ENCODE results near the gene C1QTNF5.

The C1QTNF5 gene

DNA sequence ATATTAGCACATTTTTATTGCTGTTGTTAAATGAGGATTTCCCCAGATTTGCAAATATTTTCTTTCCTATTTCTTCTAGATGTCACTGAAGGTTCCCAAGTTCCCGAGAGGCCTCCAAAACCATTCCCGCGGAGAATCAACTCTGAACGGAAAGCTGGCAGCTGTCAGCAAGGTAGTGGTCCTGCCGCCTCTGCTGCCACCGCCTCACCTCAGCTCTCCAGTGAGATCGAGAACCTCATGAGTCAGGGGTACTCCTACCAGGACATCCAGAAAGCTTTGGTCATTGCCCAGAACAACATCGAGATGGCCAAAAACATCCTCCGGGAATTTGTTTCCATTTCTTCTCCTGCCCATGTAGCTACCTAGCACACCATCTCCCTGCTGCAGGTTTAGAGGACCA, 41.3 kb downstream of the C1QTNF5 start (continued):
- TF ChIP-seq ZNF558 (tag by site-specific recombination; IDR thresholded peaks at IDR 0.05) (no peak), ZNF677 (tag by site-specific recombination; IDR thresholded peaks at IDR 0.05) (no peak), ZNF2 (tag by site-specific recombination; IDR thresholded peaks at IDR 0.05) (no peak), ZNF654 (tag by site-specific recombination; IDR thresholded peaks at IDR 0.05; ENCODE audit: low read depth) (no peak), ZNF354C (tag by site-specific recombination; IDR thresholded peaks at IDR 0.05; ENCODE audit: borderline replicate concordance, low read depth) (no peak), FEZF1 (tag by site-specific recombination; IDR thresholded peaks at IDR 0.05) (no peak), SP3 (tag by site-specific recombination; IDR thresholded peaks at IDR 0.05) (no peak), ZNF664 (tag by site-specific recombination; IDR thresholded peaks at IDR 0.05) (no peak), ZBTB48 (tag by site-specific recombination; IDR thresholded peaks at IDR 0.05) (no peak)
- TF ChIP-seq, protein P1, sequence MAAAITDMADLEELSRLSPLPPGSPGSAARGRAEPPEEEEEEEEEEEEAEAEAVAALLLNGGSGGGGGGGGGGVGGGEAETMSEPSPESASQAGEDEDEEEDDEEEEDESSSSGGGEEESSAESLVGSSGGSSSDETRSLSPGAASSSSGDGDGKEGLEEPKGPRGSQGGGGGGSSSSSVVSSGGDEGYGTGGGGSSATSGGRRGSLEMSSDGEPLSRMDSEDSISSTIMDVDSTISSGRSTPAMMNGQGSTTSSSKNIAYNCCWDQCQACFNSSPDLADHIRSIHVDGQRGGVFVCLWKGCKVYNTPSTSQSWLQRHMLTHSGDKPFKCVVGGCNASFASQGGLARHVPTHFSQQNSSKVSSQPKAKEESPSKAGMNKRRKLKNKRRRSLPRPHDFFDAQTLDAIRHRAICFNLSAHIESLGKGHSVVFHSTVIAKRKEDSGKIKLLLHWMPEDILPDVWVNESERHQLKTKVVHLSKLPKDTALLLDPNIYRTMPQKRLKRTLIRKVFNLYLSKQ (tag by site-specific recombination; IDR thresholded peaks at IDR 0.05; ENCODE audit: borderline replicate concordance) = no peak
- TF ChIP-seq, protein P2, sequence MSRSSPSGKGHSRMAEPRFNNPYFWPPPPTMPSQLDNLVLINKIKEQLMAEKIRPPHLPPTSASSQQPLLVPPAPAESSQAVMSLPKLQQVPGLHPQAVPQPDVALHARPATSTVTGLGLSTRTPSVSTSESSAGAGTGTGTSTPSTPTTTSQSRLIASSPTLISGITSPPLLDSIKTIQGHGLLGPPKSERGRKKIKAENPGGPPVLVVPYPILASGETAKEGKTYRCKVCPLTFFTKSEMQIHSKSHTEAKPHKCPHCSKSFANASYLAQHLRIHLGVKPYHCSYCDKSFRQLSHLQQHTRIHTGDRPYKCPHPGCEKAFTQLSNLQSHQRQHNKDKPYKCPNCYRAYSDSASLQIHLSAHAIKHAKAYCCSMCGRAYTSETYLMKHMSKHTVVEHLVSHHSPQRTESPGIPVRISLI (tag by site-specific recombination; IDR thresholded peaks at IDR 0.05) = no peak
- TF ChIP-seq, protein P3, sequence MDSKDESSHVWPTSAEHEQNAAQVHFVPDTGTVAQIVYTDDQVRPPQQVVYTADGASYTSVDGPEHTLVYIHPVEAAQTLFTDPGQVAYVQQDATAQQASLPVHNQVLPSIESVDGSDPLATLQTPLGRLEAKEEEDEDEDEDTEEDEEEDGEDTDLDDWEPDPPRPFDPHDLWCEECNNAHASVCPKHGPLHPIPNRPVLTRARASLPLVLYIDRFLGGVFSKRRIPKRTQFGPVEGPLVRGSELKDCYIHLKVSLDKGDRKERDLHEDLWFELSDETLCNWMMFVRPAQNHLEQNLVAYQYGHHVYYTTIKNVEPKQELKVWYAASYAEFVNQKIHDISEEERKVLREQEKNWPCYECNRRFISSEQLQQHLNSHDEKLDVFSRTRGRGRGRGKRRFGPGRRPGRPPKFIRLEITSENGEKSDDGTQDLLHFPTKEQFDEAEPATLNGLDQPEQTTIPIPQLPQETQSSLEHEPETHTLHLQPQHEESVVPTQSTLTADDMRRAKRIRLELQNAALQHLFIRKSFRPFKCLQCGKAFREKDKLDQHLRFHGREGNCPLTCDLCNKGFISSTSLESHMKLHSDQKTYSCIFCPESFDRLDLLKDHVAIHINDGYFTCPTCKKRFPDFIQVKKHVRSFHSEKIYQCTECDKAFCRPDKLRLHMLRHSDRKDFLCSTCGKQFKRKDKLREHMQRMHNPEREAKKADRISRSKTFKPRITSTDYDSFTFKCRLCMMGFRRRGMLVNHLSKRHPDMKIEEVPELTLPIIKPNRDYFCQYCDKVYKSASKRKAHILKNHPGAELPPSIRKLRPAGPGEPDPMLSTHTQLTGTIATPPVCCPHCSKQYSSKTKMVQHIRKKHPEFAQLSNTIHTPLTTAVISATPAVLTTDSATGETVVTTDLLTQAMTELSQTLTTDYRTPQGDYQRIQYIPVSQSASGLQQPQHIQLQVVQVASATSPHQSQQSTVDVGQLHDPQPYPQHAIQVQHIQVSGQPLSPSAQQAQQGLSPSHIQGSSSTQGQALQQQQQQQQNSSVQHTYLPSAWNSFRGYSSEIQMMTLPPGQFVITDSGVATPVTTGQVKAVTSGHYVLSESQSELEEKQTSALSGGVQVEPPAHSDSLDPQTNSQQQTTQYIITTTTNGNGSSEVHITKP (tag by site-specific recombination; IDR thresholded peaks at IDR 0.05) = no peak

DNA sequence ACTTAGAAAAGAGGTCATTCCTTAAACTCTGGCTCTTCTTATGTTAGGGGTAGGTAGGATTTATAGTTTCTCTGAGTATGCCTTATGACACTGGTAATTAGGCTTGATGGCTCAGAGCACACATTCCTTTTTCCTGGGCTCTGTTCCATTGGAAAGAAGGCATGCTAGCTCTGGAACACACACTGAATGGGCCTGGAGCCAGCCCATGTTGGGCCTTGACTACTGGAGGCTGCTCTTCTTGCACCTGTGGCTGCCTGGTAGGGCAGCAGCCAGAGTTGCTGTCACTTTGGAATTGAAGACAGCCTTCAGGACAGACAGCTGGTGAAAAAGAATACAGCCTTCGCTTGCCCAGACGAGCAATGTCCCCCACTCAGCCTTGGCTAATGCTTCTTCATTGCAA, 42.0 kb downstream of the C1QTNF5 start:
- peaks cover 0 to 67% of the 10 kb centered on the region in 2 experiments; a peak in 2 of 3 replicates for H3K36me3 ChIP-seq (ENCODE audit: control insufficient read depth in 2 of 2, insufficient read depth in 1 of 2, low read length in 2 of 2)

More for the DNA sequence above, 42.0 kb downstream of the C1QTNF5 start:
- H3K27ac ChIP-seq (ENCODE audit: extremely low read depth, low read depth, low read length) = no peak overlapping the region
- no peaks in the 10 kb centered on the region for H3K9me3 ChIP-seq (ENCODE audit: control insufficient read depth, insufficient read depth, low read depth, low read length)
- H3K4me1 ChIP-seq (ENCODE audit: control insufficient read depth, insufficient read depth, low read length) = no peaks in the 10 kb centered on the region
- no peak overlapping the region for H3K4me3 ChIP-seq (ENCODE audit: low read depth, low read length)
- CTCF ChIA-PET = no interaction called here
- POLR2A ChIA-PET = no interaction called here
- TF ChIP-seq, protein P4, sequence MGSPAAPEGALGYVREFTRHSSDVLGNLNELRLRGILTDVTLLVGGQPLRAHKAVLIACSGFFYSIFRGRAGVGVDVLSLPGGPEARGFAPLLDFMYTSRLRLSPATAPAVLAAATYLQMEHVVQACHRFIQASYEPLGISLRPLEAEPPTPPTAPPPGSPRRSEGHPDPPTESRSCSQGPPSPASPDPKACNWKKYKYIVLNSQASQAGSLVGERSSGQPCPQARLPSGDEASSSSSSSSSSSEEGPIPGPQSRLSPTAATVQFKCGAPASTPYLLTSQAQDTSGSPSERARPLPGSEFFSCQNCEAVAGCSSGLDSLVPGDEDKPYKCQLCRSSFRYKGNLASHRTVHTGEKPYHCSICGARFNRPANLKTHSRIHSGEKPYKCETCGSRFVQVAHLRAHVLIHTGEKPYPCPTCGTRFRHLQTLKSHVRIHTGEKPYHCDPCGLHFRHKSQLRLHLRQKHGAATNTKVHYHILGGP (tag by site-specific recombination; IDR thresholded peaks at IDR 0.05) = no peak
- no peak for TF ChIP-seq ZNF660 (tag by site-specific recombination; IDR thresholded peaks at IDR 0.05)
- no peak for TF ChIP-seq ZSCAN23 (tag by site-specific recombination; IDR thresholded peaks at IDR 0.05)
- no peak for TF ChIP-seq ZNF837 (tag by site-specific recombination; IDR thresholded peaks at IDR 0.05)
- no peak for TF ChIP-seq ZNF16 (tag by site-specific recombination; IDR thresholded peaks at IDR 0.05; ENCODE audit: low read depth)
- TF ChIP-seq ZFP41 (tag by site-specific recombination; IDR thresholded peaks at IDR 0.05; ENCODE audit: borderline replicate concordance) = no peak
- TF ChIP-seq, protein P5, sequence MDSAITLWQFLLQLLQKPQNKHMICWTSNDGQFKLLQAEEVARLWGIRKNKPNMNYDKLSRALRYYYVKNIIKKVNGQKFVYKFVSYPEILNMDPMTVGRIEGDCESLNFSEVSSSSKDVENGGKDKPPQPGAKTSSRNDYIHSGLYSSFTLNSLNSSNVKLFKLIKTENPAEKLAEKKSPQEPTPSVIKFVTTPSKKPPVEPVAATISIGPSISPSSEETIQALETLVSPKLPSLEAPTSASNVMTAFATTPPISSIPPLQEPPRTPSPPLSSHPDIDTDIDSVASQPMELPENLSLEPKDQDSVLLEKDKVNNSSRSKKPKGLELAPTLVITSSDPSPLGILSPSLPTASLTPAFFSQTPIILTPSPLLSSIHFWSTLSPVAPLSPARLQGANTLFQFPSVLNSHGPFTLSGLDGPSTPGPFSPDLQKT (IDR thresholded peaks at IDR 0.05; ENCODE audit: borderline replicate concordance, low read depth, low read length) = no peak
- no peak for TF ChIP-seq FEZF1 (tag by site-specific recombination; IDR thresholded peaks at IDR 0.05)
- TF ChIP-seq, protein P6, sequence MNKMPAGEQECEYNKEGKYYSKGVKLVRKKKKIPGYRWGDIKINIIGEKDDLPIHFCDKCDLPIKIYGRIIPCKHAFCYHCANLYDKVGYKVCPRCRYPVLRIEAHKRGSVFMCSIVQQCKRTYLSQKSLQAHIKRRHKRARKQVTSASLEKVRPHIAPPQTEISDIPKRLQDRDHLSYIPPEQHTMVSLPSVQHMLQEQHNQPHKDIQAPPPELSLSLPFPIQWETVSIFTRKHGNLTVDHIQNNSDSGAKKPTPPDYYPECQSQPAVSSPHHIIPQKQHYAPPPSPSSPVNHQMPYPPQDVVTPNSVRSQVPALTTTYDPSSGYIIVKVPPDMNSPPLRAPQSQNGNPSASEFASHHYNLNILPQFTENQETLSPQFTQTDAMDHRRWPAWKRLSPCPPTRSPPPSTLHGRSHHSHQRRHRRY (tag by site-specific recombination; IDR thresholded peaks at IDR 0.05) = no peak
- no peak for TF ChIP-seq SP3 (tag by site-specific recombination; IDR thresholded peaks at IDR 0.05)
- TF ChIP-seq, protein P7, sequence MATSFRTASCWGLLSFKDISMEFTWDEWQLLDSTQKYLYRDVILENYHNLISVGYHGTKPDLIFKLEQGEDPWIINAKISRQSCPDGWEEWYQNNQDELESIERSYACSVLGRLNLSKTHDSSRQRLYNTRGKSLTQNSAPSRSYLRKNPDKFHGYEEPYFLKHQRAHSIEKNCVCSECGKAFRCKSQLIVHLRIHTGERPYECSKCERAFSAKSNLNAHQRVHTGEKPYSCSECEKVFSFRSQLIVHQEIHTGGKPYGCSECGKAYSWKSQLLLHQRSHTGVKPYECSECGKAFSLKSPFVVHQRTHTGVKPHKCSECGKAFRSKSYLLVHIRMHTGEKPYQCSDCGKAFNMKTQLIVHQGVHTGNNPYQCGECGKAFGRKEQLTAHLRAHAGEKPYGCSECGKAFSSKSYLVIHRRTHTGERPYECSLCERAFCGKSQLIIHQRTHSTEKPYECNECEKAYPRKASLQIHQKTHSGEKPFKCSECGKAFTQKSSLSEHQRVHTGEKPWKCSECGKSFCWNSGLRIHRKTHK (tag by site-specific recombination; IDR thresholded peaks at IDR 0.05) = no peak
- TF ChIP-seq ZNF596 (tag by site-specific recombination; IDR thresholded peaks at IDR 0.05) = no peak
- TF ChIP-seq ZNF548 (tag by site-specific recombination; IDR thresholded peaks at IDR 0.05) = no peak
- TF ChIP-seq ZNF2 (tag by site-specific recombination; IDR thresholded peaks at IDR 0.05) = no peak
- no peak for TF ChIP-seq ZBTB48 (tag by site-specific recombination; IDR thresholded peaks at IDR 0.05)
